Lung (tissue), 12 donors: ENCODE measurements around the gene CADM2. TPM values are rescaled to one million over a fixed set of nuclear protein-coding genes. Genes with fewer than 3 reads are reported as not detected.
A peak's percentile ranks its signal among the peaks of the same experiment; 100 is the strongest.

Source experiments
- ATAC-seq: fragments of 200-7000 bp; cut with Tn5 transposase; one replicate; pipeline ENCODE4 v1.9.1; 2020; ENCODE audit warnings: moderate number of reproducible peaks; ENCODE audit not compliant: insufficient read depth, low FRiP score
- DNase-seq, 3 donors: peaks; one replicate each; pipeline ENCODE4 v3.0.0-alpha.2; 2013 to 2017
- H3K27ac ChIP-seq, 2 donors: one replicate each; pipeline ENCODE4 v1.5.1; 2013; ENCODE audit warnings: mild to moderate bottlenecking in 2 of 2, moderate library complexity in 2 of 2, control low read depth in 1 of 2, inconsistent platforms in 1 of 2, low read depth in 1 of 2, low read length in 1 of 2
- H3K27me3 ChIP-seq, 3 donors: one replicate each; pipeline ENCODE4 v1.5.1; 2013; ENCODE audit warnings: low read length in 2 of 3; ENCODE audit not compliant: control insufficient read depth in 3 of 3, insufficient read depth in 3 of 3
- H3K36me3 ChIP-seq, 4 donors: one replicate each; pipeline ENCODE4 v1.5.1; 2013; ENCODE audit warnings: low read length in 4 of 4, mild to moderate bottlenecking in 1 of 4, moderate library complexity in 1 of 4; ENCODE audit not compliant: control insufficient read depth in 4 of 4, insufficient read depth in 4 of 4
- H3K4me1 ChIP-seq, 5 donors: one replicate each; pipeline ENCODE4 v1.5.1; 2013; ENCODE audit warnings: low read length in 5 of 5, mild to moderate bottlenecking in 2 of 5, moderate library complexity in 1 of 5; ENCODE audit not compliant: control insufficient read depth in 5 of 5, insufficient read depth in 5 of 5
- H3K4me3 ChIP-seq: one replicate; pipeline ENCODE4 v1.5.1; 2013; ENCODE audit warnings: mild to moderate bottlenecking, control low read depth, moderate library complexity
- H3K9ac ChIP-seq, 2 donors: one replicate each; pipeline ENCODE4 v1.5.1; 2013; ENCODE audit warnings: low read length in 2 of 2, control low read depth in 1 of 2; ENCODE audit not compliant: insufficient read depth in 1 of 2
- H3K9me3 ChIP-seq, 4 donors: one replicate each; pipeline ENCODE4 v1.5.1; 2013; ENCODE audit warnings: low read length in 3 of 4, mild to moderate bottlenecking in 1 of 4, moderate library complexity in 1 of 4; ENCODE audit not compliant: control insufficient read depth in 4 of 4, insufficient read depth in 3 of 4
- WGBS, 2 donors: extraction: QIAGEN DNeasy Blood & Tissue Kit; methylation state at CpG; one replicate each; pipeline ENCODE4 v1.1.7; 2013; 5-methylcytosine and 5-hydroxymethylcytosine counted together
- polyA plus RNA-seq, 2 donors: library from polyadenylated mRNA; stranded (reverse); fragments of 200-250 nt; gene quantifications; one replicate each; pipeline ENCODE4 v1.2.1, GENCODE V29; 2013
- total RNA-seq, 2 donors: library from RNA; depleted of rRNA in 1 of 2; stranded (reverse); fragments of >200 nt in 1 of 2; gene quantifications; one replicate each; pipeline ENCODE4 v1.2.1, GENCODE V29; 2014 to 2021
- TF ChIP-seq, protein P1 (sequence below): IDR thresholded peaks from 2 replicates; pipeline ENCODE4 v1.5.1; 2012; ENCODE audit warnings: mild to moderate bottlenecking; ENCODE audit errors: control extremely low read depth, extremely low read depth
- donor health status: control.
- donor health status: control.
- donor health status: Bipolar disorder and iron deficiency.
- donor health status: healthy.
- donor health status: DM: yes; HTN: yes; CAD: no.

Gene CADM2
- total and polyA plus RNA-seq, 4 donors: 0.14 to 3.3 (median 0.32) TPM

GRCh38 chr3:85193565-85193964, 234.8 kb downstream of the CADM2 start:
- Histone ChIP-seq H3K9me3 (no peaks in the 10 kb centered on the region), H3K4me1 (no peaks in the 10 kb centered on the region), H3K4me3 (no peak overlapping the region), H3K36me3 (no peaks in the 10 kb centered on the region), H3K27me3 (no peaks in the 10 kb centered on the region), H3K9ac (no peak overlapping the region), H3K27ac (no peak overlapping the region)
- DNase-seq (peak in 2 of 3 donors; percentile 22 to 25), ATAC-seq (no peak)
- TF ChIP-seq, protein P1, sequence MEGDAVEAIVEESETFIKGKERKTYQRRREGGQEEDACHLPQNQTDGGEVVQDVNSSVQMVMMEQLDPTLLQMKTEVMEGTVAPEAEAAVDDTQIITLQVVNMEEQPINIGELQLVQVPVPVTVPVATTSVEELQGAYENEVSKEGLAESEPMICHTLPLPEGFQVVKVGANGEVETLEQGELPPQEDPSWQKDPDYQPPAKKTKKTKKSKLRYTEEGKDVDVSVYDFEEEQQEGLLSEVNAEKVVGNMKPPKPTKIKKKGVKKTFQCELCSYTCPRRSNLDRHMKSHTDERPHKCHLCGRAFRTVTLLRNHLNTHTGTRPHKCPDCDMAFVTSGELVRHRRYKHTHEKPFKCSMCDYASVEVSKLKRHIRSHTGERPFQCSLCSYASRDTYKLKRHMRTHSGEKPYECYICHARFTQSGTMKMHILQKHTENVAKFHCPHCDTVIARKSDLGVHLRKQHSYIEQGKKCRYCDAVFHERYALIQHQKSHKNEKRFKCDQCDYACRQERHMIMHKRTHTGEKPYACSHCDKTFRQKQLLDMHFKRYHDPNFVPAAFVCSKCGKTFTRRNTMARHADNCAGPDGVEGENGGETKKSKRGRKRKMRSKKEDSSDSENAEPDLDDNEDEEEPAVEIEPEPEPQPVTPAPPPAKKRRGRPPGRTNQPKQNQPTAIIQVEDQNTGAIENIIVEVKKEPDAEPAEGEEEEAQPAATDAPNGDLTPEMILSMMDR: no peak
- 89 to 90% methylated on average over 2 of the region's 2 CpGs for WGBS, 2 donors

DNA sequence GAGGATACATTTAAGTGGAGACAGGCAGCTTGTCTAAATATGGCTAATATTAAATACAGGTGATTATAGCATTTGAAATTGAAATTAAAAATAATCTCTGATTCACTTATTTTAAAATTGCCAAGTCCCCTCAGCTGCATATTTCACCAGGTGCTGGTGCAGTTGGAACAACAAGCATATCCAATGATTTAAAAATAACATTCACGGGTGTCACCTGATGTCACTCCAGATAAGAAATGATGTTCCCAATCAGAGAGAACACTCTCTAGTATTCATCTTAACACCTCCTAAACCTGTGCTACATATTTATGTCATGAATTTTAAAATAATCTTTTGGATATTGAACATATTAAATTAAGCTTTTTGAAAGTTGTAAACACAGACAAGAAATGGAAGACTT, 249.9 kb downstream of the CADM2 start:
- H3K36me3 ChIP-seq: no peaks in the 10 kb centered on the region
- ATAC-seq (no peak), DNase-seq (no peak)
- H3K27ac ChIP-seq: no peak overlapping the region
- no peak overlapping the region for H3K4me3 ChIP-seq
- TF ChIP-seq, protein P1: no peak
- H3K4me1 ChIP-seq: no peaks in the 10 kb centered on the region
- WGBS, 2 donors: 38 to 47% methylated on average over 1 of the region's 1 CpG
- no peaks in the 10 kb centered on the region for H3K27me3 ChIP-seq
- H3K9me3 ChIP-seq: no peaks in the 10 kb centered on the region
- no peak overlapping the region for H3K9ac ChIP-seq

DNA sequence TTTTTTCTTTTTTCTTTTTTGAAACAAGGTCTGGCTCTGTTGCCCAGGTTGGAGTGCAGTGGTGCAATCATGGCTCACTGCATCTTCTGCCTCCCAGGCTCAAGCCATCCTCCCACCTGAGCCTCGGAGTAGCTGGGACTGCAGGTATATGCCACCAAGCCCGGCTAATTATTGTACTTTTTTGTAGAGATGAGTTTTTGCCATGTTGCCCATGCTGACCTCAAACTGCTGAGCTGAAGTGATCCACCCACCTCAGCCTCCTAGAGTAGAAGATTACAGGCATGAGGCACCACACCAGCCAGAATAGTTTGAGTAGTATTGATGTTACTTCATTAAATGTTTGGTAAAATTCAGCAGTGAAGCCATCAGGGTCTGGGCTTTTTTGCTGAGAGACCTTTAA, 251.8 kb downstream of the CADM2 start:
- TF ChIP-seq, protein P1: no peak
- H3K9me3 ChIP-seq: peaks cover 0 to 5% (median 0%) of the 10 kb centered on the region in 4 donors
- H3K36me3 ChIP-seq: no peaks in the 10 kb centered on the region
- DNase-seq: no peak
- H3K9ac ChIP-seq: no peak overlapping the region
- H3K27ac ChIP-seq: no peak overlapping the region
- ATAC-seq: no peak
- no peak overlapping the region for H3K4me3 ChIP-seq
- no peaks in the 10 kb centered on the region for H3K4me1 ChIP-seq
- 87 to 89% methylated on average over 2 of the region's 2 CpGs for WGBS, 2 donors
- no peaks in the 10 kb centered on the region for H3K27me3 ChIP-seq

GRCh38 chr3:85228966-85229365, 270.2 kb downstream of the CADM2 start:
- peaks cover 0 to 5% (median 0%) of the 10 kb centered on the region in 4 donors for H3K9me3 ChIP-seq
- no peak overlapping the region for H3K27ac ChIP-seq
- WGBS, 2 donors: 72 to 73% methylated on average over 6 of the region's 6 CpGs

More at GRCh38 chr3:85228966-85229365, 270.2 kb downstream of the CADM2 start:
- no peaks in the 10 kb centered on the region for H3K36me3 ChIP-seq
- no peak overlapping the region for H3K4me3 ChIP-seq
- no peak for ATAC-seq
- no peak for DNase-seq
- no peaks in the 10 kb centered on the region for H3K4me1 ChIP-seq
- TF ChIP-seq, protein P1: no peak
- H3K27me3 ChIP-seq: no peaks in the 10 kb centered on the region
- H3K9ac ChIP-seq: no peak overlapping the region
